SKM-1 treated with dmso at 0.1 percent for 144 hours (cell line): Measurements from ENCODE around the gene GRIK3.

Experiments used
- DNase-seq: peaks from one replicate; lab custom pipeline; 2025; ENCODE audit not compliant: unreplicated experiment; lab: John Stamatoyannopoulos, UW

The GRIK3 gene

DNA sequence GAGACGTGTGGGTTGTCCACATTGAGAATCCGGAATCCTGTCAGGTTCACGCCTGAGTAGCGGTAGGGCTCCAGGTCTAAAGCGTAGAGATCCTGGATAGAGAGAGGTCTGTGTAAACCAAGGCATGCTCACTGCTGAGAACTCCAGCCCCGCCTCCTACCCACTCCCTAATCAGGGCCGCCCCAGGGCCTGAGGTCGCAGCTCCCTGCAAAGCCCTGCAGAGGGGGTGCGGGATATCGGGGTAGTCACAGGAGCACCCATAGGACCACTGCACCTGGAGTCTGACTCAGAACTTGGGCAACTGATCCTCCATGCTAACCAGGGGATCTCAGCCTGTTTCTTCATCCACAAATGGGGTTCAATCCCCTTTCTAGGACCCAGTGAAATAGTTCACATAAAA is 174.4 kb downstream of the GRIK3 start:
- DNase-seq = no peak

DNA sequence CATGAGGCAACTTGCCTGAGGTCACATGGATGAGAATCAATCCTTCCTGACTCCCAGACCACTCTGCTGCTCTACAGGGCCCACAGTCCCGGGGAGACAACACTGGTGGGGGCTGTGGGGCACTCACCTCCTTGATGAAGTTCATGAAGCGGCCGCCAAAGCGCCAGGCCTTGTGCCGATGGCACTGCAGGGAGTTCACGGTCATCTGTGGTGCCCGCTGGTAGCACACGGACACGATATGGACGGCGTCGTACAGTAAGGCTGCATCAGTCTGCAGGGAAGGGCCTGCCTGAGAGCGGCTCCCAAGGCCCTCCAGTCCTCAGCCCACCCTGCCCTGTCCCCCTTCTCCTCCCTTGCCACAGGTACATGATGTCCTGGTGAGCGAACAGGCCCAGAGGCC is 175.3 kb downstream of the GRIK3 start:
- no peak for DNase-seq

DNA sequence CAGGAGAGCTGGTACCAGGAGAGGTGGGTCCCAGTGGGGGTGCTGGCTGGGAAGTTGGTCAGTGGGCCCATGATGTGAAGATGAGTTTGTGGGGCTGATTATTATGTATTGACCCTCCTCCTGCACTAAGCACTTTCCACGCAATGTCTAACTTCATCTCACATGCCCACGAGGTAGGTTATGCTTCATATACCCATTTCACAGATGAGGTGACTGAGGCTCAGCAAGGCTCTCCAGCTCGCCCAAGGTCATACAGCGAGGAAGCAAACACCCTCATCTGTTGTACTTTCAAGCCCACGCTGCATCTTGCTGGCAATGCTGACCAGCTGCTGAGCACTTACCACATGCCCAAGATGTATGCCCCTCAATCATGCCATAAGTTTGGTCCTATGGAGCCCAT is 175.8 kb downstream of the GRIK3 start:
- DNase-seq = no peak

DNA sequence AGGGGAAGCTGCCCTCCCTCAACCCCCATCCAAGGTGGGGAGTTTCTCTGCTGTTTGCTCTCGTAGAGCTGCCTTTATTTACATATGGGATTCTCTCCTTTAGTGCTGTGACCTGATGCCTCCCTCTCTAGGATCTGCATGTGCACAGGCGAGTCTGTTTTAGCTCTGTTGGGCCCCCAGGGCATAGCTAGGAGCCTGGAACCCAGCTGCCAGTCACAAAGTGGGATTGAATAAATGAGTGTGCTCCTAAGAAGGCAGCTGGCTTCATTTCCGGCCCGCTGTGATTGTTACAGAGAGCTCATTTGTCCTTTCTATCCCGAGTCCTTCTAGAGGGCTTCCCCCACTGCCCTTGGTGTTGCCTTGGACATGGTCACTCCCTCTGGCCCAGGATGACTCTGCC is 176.6 kb downstream of the GRIK3 start:
- no peak for DNase-seq

DNA sequence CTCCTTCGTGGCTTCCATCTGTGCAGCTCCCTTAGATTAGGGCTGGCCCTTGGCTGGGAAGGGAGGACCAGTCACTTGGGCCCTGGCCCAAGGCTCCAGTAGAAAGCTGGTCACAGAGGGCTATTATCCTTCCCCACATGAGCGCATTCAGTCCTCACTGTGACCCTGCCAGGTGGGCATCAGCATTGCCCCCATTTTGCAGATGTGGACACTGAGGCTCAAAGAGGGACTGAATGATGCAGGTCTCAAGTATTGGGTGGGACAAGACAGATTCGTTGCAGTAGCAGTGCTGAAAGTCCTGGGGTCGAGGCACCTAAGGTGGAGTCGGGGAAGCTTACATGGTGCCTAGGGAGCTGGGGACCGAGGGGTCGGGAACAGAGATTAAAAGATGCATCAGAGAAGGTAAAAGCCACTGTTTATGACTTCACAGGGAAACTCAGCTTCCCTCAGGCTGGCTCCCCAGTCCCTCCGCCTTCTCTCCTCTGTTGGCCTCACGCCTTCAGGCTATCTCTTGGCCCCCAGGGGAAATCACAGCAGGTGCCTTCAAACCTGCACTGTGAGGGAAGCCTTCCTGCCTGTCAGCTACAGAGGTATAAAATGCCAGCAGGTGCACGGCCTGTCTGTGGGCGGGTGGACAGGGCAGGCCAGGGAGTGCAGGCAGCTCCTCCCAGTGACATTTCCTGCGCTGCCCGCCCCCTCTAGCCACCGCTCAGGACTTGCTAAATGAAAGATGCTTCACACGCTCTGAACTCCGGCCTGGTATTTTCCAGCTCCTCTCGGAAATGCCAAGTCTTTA is 178.4 kb downstream of the GRIK3 start:
- no peak for DNase-seq

DNA sequence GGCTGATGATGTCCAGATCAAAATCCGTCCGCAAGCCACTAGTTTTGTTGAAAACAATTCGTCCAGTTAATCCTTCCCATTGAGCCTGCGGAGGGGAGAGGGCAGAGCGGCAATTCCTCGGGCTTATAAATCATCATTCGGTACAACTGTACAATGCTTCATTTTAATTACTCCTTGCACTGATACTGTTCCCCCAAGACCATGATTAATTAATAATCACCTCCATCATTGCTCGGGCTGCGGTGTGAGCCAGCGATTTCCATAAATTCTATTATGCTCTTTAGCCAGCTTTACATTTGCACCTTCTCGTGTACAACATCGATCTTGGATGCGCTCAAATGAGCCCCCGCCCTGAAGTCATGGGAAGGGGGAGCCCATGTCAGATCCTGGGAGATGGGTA is 180.7 kb downstream of the GRIK3 start:
- DNase-seq = no peak

DNA sequence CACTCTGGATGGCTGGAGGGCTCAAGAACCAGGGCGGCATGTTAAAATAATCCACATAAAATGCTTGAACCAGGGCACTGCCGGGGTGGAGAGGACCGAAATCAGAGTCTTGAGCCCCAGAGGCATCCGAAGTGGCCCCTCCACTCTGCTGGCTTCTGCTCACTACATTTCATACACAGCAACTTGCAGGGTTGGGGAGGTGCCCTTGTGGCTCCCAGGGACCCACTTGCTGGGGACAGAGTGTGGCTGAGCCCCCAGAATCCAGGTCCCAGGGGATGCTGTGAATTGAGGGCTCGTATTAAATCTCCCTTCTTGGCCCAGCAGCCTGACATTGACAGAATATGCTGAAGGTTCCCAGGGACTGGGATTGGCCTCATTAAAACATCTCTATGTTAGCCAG is 181.7 kb downstream of the GRIK3 start:
- no peak for DNase-seq

DNA sequence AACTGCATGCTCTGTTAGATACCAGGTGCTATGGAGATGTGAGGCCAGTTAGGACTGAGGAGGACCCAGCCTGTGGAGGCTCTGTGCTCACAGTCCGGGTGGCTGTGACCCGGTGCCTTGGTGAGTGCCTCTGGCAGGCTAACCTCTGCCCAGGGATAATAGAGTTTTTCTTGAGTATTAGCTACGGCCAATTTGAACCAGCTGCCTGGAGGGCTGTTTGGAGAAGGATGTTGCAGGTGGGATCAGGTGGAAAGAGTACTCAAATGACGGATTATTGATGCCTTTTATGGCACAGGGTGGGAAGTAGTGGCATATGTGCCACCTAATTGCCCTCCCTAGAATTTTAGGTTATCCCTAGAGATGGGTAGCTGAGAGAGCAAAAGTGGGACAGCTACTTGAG is 182.7 kb downstream of the GRIK3 start:
- DNase-seq = no peak

DNA sequence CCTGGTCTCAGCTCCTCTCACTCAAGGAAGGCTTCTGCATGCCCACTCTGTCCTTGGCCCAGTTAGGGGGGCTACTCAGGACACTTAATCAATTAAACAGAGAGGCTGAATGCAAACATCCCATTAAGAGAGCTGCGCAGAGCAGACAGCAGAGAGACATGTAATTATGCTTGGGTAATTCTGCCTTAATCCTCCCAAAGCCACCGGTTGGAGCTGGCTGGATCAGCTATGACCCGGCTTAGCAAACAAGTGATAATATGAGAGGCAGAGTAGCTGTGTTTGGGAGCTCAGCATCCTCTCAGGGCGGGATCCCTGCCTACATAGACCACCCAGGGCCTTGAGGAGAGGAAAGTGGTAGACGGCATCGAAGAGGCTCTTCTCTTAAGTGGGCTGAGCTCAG is 183.2 kb downstream of the GRIK3 start:
- DNase-seq = no peak

DNA sequence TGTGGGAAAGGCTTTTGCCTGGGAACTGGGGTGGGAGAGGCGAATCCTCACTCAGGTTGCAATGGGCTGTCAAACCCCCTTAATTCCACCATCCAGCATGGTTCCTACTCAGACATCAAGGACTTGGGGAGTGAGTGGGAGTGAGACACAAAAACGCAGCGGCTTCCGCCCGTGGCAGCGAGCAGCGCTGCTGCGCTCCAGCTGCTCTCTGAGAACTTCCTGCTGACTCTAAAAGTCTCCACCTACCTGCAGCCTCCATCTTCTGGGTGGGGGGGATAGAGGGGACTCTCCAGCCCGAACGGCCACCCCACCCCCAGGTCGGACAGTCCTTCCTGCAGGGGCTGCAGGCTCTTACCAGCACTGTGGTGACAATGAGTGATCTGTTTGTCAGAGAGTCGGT is 184.4 kb downstream of the GRIK3 start:
- DNase-seq = no peak

DNA sequence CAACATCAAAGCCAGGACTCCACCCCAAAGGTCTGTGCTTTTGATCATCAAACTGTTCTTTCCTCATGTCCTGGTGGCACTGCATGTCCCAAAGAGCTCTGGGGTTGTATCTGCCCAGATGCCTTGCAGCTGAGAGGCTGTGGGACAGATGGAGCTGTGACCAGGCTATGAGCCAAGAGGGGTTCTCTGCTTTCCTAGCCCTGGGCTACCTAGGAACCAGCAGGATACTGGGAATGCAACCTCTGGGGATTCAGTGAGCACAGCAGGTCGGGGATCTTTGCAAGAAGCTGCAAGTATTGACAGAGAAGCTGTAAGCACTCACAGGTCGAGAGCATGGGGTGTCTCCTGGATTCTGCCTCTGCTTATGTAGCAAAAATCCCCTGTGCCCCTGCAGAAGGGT is 186.6 kb downstream of the GRIK3 start:
- DNase-seq = no peak

DNA sequence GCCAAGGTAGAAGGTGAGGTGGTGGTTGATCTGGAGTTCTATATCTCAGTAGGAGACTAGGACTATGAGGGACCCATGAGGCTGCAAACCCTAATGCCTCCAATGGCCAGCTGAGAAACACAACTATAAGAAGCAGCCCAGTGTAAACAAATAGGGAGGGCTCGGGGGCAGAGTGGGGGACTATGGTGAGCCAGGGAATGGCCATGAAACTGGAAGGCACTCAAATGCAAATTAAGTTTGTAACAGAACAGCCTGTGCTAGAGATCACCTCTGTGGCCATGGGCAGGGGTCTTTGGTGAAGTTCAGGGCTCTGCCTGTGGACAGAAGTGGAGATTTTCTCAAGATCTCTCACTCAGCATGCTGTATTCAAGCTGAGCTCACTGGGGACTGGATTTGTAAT is 187.1 kb downstream of the GRIK3 start:
- no peak for DNase-seq

DNA sequence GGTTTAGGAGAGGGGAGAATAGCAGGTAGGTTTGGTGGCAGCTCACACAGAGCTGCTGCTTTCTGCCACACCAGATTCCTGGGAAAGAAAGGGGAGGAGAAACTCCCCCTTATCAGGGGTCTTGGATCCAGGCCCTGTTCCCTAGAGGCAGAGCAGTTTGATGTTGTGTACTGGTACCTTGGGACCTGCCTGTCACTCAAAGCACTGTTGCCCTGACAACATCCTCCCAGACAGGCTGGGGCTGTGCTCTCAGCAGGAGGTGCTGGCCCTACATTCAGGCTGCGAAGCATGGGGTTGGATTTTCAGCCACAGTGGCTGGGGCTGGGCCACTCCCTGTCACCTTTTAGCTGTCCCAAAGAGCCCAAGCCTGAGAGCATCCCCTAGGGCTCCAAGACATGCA is 188.0 kb downstream of the GRIK3 start:
- no peak for DNase-seq

DNA sequence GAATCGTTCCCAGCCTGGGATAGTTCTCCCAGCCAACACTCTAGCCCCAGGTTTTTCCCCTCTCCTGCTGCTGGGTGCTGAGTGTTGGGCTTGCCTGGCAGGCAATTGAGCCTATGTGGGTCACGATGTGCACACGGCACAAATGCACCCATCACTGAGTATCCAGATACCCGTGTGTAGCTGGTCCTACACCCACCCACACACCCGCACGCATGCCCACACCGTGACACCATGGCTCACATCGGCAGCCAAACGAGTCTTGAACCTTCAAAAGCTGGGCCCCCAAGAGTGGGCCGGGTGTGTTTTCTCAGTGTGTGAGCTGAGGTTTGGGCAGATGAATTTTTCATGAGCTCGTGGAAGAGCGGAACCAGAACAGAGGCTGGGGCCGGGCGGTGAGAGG is 188.5 kb downstream of the GRIK3 start:
- no peak for DNase-seq

DNA sequence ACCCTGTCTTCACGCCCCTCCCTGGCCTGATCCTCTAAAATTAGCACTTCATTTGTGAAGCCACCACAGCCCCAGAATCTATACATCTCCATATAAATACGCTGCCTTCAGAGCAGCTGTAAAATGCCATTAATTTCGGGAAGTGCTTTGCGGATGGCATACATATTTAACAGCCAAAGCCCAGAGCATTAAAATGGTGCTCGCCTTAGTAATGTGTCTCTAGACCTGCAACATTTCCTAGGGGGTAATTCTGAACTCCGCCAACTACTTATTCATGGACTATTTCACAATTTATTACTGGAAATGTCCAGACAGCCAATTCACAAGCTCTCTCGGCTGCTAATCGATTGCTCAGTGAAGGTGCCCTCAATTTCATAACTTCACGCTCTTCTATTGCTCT is 189.4 kb downstream of the GRIK3 start:
- no peak for DNase-seq

DNA sequence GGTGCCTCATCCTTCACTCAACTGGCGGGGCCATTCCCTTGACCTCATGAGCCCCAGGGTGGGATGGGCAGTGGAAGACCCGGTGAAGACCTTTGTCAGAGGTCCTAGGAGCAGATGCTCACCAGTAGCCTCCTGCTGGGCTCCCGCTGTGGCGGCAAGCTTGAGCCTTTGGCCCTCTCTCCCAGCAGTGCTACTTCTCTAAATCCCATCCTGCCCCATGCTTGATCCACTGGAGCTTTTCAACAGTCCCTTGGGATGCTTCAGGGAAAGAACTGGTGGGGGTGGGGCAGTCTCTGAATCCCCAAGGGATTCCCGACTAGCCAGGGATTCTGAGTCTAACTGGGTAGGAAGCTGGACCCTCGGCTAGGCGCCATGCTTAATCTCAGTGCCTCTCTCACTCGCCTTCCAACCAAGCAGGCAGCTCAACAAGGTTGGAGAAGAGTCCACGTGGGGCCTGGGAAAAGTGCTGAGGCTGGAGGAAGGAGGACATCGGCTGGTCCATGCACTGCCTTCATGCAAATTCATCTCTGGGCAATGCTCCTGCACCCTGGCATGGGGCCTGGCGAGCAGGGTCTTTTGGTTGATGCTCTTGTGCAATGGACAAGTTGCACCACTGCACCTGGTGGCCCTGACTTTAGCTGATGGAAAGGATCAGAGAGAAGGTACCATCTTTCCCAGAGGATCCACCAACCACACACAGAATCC is 190.3 kb downstream of the GRIK3 start:
- DNase-seq = no peak

DNA sequence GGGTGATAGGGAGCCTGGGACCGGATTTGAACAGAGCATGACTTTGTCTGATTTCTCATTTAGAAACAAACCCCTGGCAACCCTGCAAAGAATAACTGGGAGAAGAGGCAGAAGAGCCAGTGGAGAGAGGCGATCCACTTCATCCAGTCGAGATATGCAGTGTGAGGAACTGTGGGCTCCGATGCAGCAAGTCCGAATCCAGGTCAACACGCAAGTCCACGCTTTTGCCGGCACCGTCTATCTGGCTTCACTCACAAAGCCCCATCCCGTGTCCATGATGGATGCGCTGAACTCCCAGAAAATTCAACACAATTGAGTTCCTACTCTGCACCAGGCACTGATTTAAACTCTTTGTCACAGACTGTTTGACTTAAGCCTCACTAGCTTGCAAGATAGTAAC is 191.3 kb downstream of the GRIK3 start:
- no peak for DNase-seq

DNA sequence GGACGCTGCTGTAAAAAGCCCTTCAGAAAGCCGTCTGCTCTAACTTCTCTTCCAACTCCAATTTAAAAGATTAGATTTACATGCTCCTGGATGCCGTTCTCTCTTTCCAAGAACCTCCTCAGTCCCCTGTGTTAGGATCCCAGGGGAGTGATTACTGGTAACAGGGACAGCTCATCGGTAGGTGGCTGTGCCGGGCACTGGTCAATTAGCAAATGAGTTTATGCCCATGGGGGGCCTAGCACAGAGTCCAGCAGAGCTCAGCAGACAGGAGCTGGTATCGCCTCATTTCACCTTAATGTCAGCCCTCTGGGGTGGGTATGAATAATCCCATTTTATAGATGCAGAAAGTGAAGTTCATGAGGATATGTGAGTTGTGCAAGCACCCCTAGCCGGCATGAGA is 191.9 kb downstream of the GRIK3 start:
- DNase-seq = no peak

DNA sequence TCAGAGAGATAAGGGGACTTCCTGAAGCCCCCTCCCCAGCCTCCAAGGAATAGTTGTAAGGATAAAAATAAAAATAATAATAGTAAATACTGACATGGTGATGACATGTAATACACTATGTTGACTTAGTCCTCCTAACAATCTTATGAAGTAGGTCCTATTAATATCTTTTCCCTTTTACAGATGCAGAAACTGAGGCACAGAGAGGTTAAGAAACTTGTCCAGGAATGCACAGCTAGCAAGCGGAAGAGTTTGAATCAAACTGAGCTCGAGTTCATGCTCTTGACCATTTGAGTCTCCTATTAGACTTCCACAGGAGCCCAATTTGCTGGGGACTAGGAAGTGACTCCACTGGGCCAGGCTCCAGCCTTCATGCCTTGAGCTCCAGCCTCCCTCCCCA is 194.8 kb downstream of the GRIK3 start:
- DNase-seq = no peak

DNA sequence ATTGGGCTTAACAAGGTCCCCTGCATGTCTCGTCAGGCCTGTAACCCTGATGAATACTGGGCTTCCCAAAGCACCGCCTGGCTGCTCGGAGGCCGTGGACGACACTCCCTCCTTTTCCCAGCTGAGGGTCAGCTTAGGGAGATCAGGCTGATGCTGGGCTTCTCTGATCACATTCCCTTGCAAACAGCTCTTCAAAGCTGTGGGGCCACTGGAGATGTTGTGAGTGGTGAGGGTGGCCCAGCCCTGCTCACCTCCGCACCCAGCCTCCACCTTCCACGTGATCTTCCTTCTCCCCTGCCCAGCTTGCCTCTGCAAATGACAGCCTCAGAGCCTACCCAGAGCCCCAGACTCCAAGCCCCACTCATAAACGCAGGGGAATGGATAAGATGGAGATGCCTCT is 195.4 kb downstream of the GRIK3 start:
- DNase-seq = no peak

DNA sequence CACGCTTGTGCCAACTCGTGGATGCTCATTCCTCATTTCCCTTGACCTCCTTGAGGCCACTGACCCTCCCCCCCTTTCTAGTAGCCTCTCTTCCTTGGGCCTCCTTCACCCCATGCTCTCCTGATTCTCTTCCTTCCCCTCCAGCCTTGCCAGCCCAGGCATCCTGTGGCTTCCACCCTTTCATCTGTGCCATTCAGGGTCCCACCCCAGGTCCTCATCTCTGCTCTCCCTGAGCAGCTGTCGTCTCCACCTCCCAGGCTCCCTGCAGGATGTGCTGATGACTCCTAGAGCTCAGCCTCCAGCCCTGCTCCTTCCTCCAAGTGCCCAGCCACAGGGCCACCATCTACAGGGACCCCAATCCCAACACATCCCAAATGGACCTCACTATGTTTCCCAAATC is 197.4 kb downstream of the GRIK3 start:
- no peak for DNase-seq

DNA sequence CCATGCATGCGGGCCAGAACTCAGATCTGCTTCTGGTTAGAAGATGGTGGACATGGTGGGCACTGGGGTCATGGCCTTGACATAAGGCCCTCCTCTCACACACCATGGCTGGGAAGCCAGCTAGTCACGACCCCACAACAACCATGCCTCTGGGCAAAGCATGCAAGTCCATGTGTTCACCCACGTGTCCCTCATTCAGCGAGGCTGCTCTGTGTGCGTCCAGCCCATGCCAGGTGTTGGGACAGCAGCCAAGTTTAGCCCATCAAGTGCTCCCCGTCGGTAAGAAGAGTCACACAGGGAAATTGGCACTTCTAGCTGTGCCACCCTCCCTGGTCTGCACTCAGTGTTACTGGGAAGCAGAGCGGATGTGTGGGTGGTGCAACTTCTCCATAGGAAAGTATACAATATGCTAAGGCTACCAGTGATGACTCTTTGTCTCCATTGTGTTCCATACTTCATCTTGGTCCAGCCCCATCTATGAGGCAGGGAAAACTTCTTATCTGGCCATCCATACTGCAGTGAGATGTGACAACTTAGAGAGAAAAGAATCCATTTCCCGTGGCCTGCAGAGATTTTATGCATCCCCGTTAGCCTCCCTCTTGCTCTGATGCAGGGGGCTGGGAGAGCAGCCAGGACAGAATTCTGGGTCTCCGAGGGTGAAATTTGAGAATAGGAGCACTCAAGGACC is 198.0 kb downstream of the GRIK3 start:
- no peak for DNase-seq
